HT1080 (cell line): ENCODE data around the gene TBX15. TPM values are rescaled to one million over a fixed set of nuclear protein-coding genes. Genes with fewer than 3 reads are reported as not detected.
A peak's percentile ranks its signal among the peaks of the same experiment; 100 is the strongest.

ENCODE experiments used
- DNase-seq: peaks from one replicate; pipeline ENCODE4 v3.0.0-alpha.2; 2015; ENCODE audit warnings: low read depth
- polyA plus RNA-seq, 2 experiments: library from polyadenylated mRNA; depleted of rRNA; stranded (reverse); fragments of >200 nt; gene quantifications; 2 replicates each; pipeline ENCODE4 v1.2.3, GENCODE V29; 2015
- total RNA-seq: library from RNA; depleted of rRNA; stranded (reverse); fragments of >200 nt; shearing (Covaris generic); gene quantifications from 2 replicates; pipeline ENCODE4 v1.2.3, GENCODE V29; 2014; rRNA removed

Gene TBX15
- total RNA-seq: 0.03 and 0.20 TPM in 2 replicates
- 0.11 and 0.20 TPM in 2 replicates for polyA plus RNA-seq (2015; cell fraction: cytosol; rRNA removed)
- polyA plus RNA-seq (2015; cell fraction: nucleus; rRNA removed): 0.15 and 0.67 TPM in 2 replicates

DNA sequence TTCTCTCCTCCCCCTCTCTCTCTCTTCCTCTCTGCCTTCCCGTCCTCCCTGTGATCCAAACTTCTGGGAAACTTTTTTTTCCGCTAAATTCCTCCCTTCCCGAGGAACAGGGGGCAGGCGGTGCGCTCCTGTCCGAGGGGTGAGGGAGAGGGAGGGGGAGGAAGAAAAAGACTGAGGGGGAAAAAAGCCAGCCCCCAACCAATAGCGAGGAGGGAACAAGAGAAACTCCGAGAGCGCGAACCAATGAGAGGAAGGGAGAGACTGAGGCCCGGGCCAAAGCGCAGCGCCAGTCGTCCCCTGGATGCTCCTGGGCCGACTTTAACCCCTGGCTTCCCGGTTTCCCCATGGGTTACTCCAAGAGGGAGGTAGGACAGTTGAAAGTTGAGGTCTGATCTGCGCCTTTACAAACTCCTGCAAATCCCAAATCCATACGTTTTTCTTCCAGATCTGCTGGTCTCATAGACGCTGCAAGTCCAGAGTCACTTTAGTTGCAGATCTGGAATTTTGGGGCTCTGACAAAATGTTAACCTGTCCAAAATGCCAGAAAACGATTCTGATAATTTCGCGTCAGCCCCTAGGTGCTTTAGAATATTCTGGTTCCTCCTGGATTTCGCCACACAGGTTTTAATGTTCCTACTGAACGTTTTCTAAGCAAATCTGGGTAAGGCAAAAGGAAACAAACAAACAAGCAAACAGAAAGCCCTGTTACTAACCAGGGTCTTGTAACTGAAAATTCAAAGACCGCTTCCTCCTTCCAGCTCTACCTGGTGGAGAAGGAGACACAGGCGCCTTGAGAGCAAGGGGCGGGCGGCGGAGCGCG is at the start of gene TBX15:
TSS of gene TBX15 (minus strand) at position 158 of the 820 bp plus-strand sequence. CDS start 548 bp downstream, outside the sequence.
- DNase-seq: no peak

DNA sequence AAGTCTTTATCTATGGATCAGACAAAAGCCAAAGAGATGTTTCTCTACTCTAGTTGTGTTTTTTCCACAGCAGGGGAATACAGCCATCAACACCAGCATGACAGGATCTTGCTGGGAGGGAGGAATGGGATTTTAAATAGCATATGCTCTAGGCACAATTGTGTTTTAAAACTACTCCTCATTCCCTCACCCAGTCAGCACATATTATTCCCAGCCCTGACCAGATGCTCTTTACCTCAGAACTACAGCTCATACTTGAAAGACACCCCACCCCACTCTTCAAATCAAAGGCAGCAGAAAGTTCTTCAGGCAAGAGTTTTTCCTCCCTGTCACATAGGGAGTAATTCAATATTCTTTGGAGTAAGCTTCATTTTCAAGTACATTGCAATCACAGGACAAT is 46.2 kb upstream of the TBX15 start:
- no peak for DNase-seq

DNA sequence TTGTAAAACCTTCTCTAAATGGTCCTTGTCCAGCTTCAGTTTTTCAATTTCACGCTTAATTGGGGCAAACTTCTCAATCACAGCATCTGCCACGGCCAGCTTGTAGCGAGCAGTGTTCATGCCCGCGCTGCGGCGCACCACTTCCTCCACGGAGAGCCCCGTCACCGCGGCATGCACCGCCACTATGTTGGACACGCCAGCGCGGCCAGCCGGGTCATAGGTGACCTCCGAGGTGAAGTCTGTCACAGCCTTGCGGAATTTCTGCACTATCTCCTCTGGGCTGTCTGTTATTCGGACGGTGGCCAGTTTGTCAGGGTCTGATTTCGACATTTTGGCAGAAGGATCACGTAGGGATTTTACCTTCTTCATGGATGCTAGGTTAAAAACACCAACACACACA is 44.8 kb upstream of the TBX15 start:
- no peak for DNase-seq

DNA sequence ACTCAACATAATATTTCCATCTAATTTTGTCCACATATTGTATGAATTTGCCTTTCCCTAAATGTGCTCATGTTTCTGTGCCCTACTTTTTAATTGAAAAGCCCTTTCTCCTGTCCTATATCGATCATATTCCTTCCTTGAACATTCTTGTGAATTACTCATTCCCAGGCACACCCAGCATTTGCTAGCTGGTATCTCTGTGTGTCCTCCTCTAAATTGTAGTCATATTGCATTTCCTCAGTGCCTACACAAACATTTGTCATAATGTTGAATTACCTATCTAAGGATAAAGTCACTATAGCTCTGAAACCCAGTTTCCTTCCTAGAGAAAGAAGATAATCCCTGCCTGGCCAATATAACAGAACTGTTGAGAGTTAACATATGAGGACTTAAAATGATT is 39.6 kb upstream of the TBX15 start:
- DNase-seq: no peak

DNA sequence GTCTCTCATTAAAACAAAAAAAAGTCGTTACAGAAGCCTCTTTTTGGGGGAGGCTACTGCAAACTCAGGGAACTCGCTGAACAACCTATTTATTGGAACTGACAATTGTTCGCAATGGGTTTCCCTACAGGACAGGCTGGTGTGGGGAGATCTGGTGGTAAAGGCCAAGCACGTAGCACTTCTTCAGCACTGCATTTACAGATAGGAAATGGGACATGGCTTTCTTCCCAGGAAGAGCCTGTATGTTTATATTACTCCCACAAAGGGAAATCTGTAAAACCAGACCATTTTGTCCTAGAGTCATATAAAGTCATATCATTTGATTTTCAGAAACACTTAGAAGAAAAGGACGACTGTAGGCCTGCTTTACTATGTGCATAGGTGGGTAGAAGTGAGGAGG is 38.8 kb upstream of the TBX15 start:
- no peak for DNase-seq

DNA sequence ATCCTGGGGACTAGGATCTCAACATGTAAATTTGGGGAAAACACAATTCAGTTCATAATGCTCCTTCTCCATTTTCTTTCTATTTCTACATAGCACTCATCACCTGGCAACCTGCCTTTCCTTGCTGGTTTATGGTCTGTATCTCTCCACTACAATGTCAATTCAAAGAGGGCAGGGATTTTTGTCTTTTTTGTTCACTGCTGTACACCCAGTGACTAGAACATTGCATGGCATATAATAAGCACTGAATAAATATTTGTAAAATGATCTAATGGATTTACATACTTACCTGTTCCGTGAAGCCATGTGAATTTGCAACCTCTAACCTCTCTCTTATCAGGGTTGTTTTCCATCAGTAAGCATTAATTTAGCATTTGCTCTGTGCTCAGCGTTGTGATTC is 27.4 kb upstream of the TBX15 start:
- DNase-seq: no peak

DNA sequence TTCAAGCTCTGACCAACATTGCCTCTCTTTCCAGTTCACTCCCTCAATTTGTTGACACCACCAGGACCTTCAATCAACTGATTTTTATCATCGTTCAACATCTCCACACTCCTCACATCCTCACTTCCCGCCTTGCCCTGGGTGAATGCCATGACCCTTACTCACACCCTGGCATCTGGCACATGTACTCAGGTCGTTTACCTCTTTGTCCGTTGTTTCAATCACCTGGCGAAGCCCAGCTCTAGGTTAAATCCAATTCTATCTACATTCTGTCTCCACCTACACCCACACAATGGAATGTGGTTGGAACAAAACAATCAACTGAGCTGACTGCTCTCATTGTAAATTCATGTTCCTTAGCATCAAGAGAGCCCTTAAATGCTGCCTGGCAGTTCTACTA is 24.2 kb upstream of the TBX15 start:
- DNase-seq: no peak

DNA sequence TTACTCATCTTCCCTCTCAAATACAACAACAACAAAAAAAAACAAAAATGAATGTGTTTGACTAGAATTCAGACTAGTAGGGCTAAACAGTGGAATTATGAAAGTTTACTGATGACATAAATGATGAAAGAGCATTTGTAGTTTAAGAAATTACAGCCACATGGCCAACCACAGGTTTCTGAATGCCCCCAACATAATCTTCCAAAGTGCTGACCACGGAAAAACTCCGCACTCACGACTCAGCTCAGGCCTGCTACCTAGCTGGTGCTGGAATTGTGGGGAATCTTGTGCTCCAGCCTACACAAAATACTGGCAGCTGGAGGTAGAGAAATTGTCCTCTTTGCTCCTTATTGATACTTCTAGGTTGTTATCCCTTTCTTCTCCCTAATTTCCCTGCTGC is 23.6 kb upstream of the TBX15 start:
- no peak for DNase-seq

DNA sequence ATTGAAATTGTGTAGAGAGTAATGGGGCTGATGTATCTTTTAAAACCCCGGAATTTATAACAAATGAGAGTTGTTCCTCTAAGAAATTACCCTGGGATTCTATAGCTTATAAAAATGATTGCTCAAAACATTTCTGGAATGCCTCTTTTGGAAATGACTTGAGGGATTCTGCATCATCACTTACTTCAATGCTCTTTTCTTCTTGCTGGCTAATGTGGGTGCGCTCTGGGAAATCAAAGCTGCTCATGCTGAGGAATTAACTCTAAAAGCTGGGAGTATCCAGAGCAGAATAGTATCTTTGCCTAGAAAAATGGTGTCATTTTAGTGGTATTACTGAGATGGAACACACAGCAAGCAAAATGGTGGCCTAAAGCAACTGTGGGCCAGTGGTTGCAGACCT is 23.0 kb upstream of the TBX15 start:
- DNase-seq: no peak

DNA sequence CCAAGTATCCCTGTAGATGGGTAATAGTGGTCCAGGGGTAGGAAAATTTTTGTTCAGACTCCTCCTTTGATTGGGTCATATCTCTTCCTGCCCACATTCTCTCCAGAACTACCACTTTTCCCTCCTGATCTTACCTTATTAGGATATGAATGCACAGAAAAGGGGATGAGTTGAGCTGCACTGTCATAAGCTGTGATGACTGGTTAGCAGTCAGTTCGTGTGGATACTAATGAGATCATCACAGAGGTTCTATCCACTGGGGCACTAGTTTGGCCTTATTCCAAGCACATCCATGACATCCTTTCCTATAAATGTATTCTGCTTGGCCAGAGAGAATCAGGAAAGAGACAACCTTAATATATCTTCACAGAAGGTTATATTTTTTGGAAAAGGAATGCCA is 22.1 kb upstream of the TBX15 start:
- DNase-seq: peak; percentile 57

DNA sequence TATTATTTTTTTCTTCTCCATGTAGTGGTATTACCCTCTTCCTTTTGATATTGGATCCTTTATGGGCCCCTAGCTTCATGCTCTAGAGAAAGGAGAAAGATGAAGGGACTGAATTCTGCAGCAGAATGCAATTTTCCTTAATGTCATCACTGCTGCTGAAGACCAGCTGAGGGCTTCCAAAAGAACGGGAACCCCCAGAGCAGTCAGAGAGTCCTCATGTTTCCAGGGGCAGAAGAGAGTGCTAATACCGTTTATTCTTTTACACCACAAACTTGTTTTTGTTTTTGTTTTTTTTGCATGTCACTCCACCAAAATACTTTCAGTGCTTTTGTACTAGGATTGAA is 21.1 kb upstream of the TBX15 start:
- DNase-seq: no peak

DNA sequence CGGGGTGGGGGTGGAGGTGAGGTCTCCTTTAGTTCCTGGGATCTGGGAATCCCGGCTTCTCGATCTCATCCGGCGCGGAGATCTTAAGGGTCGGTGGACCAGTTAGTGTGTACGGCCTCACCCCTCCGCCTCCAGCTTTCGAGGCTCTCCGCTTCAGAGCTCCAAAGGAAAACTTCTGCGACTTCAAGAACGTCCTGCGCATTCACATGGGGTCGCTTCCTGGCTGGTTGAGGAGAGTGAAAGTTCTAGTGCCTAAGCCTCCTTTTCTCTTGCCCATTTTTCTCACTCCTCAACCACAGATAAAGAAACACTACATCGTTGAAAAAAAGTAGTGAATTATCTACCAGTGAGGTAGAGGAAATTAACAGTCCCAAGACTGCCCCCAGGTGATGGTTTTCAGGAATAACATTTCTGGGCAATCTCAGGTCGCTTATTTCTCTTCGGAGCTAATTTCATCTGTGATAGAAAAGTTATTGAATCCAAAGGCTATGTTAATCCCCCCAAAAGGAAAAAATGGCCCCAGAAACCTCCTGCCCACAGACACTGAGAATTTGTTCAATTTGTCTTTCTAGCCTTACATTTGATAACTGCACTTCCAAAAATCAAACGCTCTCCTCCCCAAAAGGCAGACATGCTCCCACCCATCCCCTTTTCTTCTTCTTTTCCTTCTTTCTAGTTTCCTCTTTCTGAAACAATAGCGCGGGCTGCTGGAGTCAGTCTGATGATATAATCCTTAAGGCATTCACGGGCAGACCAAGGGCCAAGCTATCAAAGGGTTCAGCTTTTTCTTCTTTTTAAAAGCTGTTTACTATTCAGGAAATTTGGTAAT is 20.6 kb upstream of the TBX15 start:
- DNase-seq: peak; percentile 58

DNA sequence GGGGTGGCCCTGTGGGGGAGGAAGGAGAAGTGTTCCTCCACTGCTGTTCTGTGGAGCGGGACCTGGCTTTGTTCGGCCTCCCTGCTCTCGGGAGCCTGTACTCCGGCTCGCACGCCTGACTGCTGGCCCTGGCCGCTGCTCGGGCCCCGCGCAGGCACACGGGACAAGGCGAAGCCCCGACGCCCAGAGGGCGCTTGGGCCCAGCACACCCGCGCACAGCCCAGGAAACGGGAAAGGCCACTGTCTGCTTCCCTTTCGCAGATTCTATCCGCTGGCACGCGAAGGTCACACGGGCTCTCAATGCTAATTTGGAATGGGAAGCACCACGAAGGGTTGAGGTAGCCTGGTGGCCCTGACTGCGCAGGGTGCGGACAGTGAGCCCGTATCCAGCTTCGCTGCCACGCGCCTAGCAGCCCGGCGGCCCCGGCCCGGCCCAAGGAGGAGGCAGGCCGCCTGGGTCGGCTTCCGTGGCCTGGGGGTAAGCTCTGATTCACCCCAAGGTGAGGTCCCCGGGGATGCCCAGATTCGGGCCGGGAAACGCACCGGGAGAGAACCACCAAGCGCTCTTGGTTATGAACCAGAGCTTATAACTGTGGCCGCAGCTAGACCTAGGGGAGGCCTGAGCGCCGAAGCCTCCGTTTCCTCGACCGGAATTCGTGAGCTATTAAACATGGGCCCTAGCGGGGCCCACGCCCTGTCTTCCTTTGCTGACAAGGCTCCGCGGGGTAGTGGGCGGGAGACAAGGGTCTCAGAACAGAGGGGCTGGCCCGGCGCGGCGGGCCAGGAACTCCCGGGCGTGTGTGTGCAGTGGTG is 19.7 kb upstream of the TBX15 start:
- no peak for DNase-seq

DNA sequence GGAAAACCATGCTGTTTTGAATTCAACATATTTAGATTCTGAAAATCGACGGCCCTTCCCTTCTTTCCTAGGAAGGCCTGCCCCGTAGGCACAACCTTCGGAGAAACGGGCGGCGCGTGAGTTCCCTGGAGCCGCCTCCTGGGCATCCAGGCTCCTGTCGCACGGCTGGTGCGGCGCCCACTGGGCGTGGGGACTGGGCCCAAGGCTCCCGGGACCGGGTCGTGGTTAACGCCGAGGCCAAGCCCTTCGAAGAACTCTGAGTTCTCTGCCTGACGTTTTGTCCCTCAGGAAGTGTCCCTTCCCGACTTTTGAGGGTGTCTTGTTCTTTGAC is 19.2 kb upstream of the TBX15 start:
- no peak for DNase-seq

DNA sequence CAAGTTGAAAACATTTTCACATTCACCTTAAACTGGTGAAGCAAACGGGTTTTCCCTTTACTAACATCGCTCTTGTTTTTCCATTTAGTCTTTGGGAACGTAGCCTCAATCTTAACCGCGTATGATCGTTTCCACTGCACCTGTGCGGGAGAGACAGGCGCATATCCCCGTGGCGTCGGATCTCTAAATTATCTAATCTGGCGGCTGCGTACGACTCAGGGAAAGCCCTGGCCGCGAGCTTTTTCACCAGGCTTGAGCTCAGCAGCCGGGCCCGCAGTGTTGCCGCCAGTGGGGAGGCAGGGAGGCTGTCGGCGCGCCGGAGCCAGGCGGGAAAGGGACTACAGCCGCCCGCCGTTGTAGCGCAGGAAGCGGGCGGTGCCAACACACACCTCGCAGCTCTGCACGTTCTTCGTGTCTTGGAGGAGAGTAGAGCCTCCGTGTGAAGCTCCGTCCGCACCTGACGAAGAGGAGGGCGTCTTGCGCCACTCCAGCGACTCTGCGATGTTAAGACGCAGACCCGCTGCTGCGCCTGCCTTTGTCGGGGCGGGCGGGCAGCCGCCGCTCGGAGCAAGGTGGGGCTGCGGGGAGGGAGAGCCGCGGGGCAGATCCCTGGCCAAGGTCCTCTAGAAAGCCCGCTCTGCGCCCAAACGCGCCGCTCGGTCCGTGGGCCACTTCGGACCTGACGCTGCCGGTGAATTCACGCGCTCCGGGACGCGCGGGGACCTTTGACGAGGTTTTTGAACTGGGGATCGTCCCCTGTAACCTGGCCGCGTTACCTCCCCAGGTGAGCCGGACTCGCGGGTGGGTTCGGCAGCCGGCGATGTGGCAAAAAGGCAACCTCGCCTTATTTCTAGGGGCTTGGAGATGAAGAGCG is 18.5 kb upstream of the TBX15 start:
- DNase-seq: no peak

DNA sequence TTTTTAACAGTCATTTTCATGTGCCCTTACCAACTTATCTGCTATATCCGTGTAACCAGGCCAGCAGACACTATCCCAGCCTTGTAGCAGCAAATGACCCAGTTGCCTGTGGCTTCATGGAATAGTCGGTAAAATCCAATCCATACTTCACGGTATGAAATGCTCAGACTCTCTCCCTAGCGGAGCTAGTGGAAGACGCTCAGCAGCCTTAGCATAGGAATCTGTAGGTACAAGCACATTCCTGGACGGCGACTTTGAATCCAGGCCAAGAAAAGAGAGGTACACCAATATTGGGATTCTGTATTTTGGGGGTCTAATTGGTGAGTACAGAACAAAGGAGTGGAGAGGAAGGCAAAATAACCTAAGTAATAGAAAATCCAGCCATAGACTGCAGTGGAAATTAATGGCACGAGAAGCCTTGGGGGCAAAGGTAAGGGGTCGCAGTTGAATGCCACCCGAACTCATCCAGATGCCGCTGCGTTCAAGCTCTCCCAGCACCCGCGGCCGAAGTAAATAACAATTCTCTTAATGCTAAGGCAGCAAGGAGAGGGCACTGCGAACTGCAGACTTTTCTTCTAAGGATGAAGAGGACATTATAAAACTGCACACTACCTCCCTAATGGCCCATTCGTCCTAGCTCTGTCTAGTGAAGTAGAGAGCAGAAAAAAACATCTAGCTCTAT is 17.7 kb upstream of the TBX15 start:
- DNase-seq: no peak

DNA sequence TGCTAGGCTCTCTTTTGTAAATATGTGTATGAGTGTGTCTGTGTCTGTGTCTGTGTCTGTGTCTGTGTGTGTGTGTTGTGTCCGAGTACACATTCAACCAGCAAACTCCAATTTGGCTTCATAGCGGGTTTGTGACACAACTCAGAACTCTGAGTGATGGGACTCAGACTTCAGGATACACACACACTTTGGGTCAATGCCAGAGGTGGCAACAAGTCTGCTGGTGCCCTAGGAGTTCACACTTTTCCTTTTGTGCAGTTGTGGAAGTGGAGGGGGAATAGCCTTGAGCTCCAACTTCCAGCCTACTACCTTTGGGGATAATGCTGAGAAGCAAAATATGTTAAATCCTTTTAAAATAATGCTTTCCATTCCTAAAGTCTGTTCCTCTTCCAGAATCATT is 16.6 kb upstream of the TBX15 start:
- no peak for DNase-seq

DNA sequence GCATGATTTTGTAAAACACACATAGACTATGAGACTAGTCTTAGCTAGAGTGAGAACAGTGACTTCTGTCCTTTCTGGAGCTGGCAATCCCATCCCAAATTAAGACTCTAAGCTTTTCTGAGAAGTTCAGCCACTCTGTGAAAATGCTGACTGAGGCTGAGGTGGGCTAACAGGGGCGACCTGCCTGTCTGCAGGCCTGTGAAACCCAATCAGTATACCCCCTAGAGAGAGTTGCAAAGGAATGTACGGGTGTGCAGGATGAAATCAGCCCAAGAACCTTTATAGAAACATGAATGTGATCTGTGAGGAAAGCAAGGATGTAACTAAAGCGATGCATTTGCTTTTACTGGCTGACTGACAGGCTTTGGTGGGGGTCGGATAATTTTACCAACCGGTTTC is 16.0 kb upstream of the TBX15 start:
- no peak for DNase-seq

DNA sequence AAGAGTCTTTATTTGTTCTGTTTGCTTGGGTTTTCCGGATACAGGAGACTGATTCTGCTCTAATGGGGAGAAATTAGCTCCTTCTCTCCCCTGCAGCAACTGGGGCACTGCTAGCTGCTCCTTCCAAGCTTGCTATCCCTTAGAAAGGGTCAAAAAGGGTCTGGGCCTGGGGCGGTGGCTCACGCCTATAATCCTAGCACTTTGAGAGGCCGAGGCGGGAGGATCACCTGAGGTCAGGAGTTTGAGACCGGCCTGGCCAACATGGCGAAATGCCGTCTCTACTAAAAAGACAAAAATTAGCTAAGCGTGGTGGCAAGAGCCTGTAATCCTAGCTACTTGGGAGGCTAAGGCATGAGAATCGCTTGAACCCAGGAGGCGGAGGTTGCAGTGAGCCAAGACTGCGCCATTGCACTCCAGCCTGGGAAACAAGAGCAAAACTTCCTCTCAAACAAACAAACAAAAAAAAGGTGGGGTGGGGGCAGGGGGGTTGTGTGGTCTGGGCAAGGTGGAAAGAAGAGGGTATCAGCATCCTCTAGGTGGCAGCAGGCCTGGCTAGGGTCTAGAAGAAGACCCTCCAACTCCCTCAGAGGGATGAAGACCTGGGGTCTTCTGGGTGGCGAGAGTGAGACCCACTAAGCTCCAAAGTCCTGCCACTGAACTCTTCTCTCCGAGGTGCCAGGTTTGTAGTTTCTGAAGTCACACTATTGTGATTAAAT is 15.4 kb upstream of the TBX15 start:
- DNase-seq: no peak
